HG02840 (cell line): ENCODE data around the gene NDST1.

Source experiments
- ATAC-seq: cut with Tn5 transposase; IDR thresholded peaks from one replicate; pipeline ENCODE4 v1.9.1; 2021; ENCODE audit warnings: mild to moderate bottlenecking, moderate library complexity, moderate number of reproducible peaks; ENCODE audit not compliant: unreplicated experiment, low FRiP score

NDST1 gene

DNA sequence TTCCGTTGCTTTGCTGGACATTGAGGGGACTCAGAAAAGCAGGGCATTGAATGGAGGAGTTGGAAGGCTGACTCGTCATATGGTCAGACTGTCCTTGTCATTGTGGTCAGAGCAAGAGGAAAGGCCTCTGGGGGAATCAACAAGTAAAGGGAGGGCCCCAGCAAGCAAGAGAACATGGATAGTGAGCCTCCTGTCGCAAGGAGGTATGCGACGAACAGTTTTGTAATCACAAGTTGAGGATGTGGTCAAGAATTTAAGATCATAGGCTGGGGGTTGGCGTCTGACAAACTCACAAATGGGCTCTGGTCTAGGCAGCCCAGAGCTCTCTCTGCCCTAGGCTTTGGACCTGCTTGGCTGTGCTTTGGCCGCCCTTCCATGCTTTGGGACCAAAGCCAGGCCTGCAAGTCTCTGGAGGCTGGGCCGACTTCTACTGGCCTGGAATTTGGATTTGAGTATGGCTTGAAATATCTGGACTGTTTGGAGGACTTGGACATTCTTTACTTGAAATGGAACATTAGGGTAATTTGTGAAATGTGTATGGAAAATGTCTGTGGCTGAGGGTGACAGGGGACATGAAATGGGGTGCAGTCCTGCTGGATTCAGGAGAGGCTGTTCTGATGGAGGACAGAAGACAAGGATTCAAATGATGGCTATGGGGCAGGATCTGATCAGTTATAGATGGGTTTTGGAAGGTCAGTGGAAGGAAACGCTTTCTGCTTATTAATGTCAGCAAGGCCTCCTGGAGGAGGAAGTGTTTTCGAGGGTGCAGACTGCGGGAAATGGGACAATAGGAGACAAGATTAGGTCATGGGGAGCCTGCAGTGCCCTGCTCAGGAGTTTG, 19.2 kb upstream of the NDST1 start:
- ATAC-seq = no peak

DNA sequence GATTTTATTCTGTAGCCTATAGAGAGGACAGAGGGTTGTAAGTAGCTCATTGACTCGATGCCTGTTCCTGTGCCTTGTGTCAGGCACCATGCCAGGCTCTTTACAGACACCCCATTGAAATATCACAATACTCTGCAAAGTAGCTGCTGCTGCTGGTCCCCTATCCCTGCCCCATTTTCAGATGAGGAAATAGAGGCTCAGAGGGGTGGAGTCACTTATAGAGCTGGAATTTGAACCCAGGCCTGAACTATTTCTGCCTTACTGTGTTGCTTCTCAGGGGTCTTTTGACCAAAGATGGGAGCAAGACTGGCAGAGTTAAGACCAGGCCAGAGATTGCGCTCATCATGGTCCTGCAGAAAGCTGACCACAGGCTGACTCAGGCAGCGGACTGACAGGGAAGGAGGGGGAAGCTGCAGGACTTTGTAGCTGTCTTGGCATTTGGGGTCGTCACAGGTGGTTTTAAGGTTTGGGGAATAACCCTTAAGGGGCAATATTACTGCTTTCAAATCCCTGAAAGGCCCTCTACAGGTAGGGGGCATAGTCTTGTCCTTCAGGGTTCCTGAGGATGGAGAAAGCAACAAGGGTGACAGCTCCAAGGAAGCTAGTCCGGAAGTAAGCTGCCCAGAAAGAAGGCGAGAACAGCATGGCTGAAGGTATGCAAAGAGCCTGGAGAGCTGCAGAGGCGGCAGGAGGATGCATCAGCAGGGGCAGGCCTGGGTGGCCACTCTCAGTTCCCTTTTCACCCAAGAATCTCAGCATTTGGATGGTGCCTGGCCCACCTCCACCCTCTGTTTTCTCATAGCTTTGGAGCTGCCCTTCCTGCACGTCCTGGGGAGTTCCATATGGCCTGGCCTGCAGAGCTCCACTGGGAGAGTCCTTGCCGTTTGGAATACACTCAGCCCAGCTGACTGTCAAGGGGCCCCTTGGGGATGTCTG, 18.3 kb upstream of the NDST1 start:
- peak; percentile 76 for ATAC-seq

DNA sequence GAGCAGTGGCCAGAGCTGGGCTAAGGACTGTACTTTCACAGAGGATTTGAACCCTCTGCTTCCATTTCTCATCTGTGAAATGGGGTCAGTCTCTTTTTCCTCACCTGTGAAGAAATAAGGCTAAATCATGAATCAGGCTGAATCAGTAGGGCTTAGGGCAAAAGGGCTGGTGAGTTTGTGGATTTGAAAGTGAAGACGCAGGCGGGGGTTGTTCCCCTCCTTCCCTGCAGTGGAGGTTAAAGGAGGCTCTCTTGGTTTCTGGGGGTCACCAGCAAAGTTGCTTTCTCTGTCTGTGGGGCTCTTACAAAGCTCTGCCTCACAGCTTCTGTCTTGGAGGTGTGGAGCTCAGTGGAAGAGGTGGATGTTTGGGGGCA, 17.6 kb upstream of the NDST1 start:
- ATAC-seq = no peak

DNA sequence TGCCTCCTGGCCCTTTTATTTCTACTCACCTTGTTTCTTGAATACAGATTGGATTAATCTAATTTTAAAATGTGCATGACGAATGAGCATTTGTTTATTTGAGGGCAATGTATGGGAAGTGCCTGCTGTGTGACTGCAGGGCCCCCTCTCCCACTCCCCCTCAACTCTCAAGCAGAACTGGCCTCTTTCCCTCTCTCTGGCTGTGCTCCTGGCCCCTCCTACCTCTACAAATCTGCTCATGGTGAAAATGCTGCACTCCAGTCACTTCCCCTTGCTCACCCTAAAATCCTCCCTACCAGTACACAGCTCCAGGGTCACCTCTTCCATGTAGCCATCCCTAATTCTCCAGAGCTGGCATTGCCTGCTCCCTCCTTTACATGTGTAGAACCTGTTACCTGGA, 17.2 kb upstream of the NDST1 start:
- ATAC-seq = no peak

DNA sequence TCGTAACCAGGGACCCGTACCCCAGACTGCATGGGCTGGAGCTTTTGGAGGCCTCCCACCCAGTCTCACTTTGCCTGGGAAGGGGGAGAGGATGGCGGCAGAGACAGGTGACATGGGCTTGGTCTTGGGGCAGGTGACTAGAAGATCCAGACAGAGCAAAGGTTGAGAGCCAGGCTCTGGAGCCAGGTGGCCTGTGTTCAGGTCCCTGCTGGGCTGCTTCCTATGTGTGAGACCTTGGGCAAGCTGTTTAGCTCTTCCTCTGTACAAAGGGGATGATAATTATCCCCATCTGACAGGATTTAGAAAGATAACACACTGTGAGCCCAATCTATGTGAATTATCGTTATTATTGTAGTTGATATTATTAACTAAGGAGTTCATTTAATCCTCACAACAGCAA, 16.1 kb upstream of the NDST1 start:
- no peak for ATAC-seq

DNA sequence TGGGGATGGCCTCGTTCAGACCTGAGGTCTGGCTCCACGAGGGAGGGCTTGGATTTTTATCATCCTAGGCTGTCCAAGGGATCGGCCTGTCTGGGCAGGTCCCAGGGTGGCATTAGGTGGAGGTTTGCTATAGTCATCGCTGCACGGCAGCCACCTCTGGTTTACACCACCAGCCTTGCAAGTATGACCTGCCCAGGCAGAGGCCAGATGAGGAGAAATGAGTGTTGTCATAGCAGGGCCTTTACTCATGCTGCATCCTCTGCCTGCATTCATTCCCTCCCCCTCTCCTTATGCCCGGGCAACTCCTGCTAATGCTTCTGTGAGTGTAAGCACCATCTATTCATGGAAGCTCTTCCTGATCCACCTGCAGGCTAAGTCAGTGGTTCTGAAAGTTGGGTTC, 15.3 kb upstream of the NDST1 start:
- ATAC-seq = no peak

DNA sequence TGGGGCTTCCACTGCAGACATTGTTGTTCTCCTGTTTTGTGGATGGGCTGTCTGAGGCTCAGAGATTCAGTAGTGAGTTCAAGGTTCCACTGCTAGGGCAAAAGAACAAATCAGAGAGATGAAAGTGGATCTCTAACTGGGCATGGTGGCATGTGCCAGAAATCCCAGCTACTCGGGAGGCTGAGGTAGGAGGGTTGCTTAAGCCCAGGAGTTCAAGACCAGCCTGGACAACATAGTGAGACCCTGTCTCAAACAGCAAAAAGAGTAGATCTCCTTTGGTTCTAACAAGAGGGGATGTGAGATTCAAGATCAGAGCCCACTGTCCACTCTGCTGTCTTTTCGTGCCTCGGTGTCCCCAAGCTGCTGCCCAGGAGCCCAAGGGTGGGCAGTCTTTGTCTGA, 11.8 kb upstream of the NDST1 start:
- no peak for ATAC-seq

DNA sequence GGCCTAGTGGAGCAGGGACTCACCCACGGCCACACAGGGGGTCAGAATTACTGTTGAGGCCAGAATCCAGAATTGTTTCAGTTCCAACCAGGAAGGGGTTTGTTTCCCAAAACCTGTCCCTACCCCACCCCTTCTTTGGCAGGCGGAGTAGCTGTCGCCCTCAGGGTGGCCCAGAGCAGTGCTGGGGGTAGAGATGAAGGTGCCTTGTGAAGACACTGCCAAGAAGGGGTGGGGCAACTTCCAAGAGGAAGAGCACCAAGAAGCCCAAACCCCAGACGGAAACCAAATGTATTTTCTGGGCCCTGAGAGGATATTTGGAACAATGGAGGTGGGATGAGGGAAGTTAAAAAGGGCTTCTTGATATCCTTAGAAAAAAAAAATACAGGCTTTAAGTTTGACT, 11.4 kb upstream of the NDST1 start:
- ATAC-seq = no peak

DNA sequence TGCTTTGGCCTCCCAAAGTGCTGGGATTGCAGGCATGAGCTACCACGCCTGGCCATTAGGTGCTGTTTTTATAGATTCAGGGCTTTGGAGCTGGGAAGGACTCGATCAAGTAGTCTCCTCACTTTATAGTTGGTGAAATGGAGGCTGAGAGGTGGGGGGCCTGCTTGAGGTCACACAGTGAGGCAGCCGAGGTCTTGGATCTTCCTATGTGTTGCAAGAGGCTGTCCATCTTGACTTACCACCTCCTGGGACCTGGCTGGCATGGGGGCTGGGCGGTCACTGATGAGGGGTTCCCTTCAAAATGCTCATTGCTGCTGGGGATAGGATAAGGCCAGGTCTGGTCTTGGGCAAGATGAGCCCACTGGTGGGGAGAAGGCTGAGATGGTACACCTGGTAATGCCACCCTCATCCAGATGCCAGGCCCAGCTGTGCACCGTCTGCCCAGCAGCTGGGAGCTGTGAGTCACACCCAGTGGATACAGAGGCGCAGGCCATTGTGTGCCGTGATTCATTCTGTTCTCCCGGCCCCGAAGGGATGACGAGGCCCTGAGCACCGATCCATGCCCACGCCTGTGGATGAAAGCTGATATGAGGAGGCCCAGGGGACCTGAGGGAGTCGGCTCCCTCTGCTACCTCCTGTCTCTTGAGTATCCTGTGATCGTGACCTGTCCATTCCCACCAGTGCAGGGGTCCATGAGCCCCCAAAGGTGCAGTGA, 10.5 kb upstream of the NDST1 start:
- ATAC-seq = no peak

DNA sequence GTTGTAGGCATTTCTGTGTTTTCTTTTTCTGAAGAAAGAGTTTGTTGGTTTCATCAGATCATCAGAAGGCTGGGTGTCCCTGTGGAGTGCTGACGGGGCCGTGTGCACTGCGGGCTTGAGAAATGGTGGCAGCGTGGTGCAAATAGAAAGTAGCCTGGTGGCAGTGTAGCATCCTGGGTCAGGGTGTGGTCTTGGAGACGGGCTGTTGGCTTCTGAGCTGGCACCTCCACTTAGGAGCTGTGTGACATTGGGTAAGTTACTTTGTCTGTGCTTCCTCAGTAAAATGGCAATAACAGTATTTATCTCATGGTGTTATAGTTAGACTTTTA, 10.0 kb upstream of the NDST1 start:
- ATAC-seq = no peak

DNA sequence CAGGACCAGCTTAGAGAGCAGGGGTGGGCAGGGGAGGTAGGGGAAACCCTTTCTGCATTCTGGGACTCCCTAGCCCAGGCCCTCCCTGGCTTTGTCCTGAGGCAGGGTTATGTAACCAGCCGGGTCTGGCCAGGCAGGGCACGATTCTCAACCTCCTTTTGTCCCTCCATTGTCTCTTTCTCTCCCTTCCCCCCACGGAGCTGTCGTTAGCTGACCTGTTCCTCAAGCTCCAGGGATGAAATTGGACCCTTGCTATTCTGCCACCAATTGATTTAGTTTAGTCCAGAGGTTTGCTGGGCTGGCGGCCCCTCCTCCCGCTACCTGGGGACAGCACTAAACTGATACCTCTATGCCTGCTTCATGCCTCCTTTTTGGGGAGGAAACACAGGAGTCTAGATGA, 9.4 kb upstream of the NDST1 start:
- no peak for ATAC-seq

DNA sequence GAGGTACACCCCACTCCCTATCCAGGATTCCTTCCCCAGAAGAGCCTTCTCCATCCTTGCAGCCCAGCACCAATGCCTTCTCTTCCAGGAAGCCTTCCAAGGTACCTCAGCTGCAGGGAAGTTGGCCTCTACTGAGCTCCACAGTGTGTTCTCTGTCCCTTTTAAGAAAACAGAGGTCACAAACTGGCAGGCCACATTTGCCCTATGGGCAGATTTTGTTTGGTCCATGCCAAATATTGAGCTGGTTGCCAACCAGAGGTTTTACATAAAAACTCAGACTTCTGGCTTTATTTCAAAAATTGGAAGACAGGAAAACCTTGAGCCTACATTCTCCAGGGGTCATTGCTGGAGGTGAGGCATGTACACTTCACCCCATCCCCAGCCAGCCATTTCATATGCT, 9.0 kb upstream of the NDST1 start:
- ATAC-seq = no peak

DNA sequence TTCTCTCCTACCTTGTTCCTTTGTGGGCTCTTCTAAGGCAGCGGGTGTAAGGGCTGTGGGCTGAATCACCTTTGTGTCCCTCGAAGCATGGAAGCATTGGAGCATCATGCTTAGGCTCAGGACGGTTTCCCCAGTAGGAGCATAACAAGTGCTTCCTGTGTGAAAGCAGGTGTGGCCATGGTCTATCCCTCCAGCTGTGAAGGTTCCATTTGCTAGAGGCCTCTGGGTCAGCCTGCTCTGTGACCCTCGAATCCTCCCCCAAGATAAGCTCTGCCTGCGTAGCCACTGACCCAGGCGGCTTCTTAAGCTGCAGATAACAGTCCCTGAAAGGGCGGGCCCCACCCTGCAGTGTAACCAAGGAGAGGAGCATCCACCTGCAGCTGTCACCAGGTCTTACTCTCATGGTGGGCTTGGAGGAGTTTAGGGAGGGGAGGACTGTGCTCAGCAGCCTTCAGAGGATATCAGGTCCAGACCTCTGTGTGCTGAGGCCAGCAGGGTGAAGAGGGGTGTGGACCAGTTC, 8.4 kb upstream of the NDST1 start:
- ATAC-seq = no peak

DNA sequence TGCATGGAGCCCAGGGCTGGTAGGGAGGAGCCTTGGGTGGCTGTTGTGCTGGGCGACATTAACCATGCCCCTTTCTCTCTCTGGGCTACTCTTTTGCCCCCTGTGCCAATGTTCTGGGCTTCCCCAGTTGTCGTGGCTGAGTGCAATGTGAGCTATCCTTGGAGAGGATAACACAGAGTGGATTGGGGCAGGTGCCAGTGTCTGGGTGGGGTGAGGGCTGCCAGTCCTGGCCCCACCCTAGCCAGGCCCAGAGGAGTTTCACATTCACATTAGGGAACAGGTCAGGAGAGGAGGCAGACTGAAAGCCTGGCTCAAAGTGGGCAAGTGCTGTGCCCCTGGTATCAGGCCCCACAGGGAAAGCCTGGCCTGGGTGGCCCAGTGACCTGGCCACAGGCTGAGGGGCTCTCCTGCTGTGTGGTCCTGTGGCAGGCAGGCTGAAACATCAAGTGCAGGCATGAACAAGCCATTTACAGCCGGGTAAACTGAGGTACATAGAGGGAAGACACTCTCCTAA, 7.5 kb upstream of the NDST1 start:
- ATAC-seq = no peak

DNA sequence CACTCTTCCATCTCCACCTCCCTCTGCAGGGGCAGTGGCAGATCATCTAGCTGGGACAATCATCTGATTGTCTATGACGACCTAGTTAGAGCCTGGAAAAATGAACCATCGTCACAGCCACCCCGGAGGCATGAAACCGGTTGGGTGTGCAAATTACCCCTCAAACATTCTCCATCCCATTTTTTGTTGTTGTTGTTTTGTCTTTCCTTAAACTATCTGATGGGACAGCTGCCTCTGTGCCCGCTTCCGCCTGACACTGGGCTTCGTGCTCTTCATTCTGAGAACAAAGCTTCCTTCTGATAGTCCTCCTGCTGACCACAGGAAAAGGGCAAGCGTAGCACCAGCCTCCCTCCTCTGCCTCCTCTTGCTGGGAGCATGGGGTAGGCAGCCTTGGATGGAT, 7.0 kb upstream of the NDST1 start:
- no peak for ATAC-seq

DNA sequence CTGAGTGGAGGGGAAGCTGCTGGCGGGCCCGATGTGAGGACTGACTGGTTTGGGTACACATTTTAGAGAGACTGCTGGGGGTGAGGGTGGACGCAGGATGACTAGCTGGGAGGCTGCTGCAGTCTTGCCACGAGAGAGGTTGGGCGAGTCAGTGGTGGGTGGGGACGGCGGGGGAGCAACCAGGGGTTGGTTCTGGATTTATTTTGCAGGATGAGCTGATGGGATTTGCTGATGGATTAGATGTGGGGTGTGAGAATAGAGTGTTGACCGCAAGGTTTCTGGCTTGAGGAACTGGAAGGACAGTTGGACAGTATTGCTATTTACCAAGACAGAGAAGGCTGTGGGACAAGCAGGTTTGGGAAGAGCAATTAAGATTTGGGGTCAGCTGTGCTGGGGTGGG, 5.8 kb upstream of the NDST1 start:
- ATAC-seq = no peak

DNA sequence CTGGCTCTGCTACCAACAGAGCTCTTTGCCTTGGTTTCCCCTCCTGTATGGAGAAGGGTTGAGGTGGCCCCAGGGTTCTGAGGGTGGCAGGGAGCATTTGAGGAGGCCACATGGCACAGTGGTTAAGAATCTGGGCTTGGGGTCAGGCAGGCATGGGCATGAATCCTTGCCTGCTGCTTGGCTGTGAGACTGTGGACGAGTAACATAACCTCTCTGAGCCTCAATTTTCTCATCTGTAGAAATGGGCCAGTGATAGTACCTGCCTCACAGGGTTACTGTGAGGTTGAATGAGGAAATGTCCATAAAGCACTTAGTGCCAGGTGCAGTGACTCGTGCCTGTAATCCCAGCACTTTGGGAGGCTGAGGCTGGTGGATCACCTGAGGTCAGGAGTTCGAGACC, 5.1 kb upstream of the NDST1 start:
- ATAC-seq = no peak

DNA sequence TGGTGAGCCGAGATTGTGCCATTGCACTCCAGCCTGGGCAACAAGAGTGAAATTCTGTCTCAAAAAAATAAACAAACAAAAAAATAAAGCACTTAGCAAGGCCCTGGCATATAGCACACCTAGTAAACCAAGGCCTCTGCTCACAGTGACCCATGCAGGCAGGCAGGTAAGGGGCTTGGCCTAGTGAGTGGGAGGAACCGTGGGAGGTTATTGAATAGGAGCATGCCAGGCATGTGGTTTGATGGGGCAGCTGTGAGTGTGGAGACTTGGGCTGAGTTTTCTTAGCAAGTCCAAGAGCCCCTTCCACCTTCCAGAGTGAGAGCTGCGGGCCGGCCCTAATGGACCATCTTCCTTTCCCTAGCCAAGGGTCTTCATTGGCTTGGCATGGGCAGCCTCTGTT, 4.5 kb upstream of the NDST1 start:
- ATAC-seq = no peak

DNA sequence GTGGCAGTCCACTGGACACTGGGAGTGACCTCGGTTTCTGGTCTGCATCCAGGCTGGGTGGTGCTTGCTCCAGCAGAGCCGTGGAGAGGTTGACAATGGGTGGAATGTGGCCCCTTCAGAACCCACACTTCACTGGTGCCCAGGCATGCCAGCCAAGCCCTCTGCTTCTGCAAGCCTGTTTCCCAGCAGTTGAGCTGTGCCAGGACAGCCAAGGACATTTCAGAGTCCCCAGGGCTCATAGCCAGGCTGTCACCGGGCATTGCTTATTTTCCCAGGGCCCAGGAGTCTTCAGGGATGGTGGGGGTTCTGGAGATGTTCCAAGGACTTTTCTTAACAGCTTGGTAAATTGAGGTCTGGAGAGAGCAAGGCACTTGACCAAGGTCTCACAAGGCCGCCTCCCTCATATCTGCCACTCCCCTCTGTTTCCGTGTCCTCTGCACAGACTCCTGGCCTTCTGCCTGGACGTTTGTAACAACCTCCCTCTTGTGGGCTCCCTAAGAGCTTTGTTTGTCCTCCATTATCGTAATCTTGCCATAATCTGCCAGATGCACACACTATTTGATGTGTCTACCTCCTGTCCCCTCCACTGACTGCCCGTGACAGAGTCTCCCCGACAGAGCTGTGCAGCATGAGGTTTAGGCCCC, 3.8 kb upstream of the NDST1 start:
- ATAC-seq = no peak

DNA sequence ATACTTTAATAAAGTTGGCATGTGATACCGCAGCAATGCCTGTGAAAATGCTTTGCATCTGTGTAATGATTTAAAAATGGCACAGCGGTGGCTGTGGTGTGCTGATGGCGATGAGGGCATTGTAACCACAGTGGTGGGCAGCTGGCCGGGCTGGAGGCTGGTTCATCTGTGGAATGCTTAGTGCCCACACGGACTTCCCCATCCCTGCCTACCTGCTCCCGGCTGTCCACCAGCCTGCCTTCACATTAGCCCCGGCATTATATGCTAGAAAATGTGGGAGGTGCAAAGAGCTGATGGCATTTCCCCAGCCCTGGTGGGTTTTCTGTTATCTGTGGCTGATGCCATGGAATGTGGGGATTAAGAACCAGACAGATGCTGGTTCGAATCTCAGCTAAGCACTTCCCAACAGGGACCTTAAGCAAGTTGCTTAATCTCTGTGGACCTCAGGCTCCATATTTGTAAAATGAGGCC, 2.9 kb upstream of the NDST1 start:
- no peak for ATAC-seq
